Measurements from ENCODE around the gene VMP1.

- no peak for TF ChIP-seq ZBTB33 (IDR thresholded peaks at IDR 0.05)
- TF ChIP-seq CTCF (IDR thresholded peaks at IDR 0.05; ENCODE audit: low read depth, low read length, missing input control): no peak
- TF ChIP-seq, protein P1, sequence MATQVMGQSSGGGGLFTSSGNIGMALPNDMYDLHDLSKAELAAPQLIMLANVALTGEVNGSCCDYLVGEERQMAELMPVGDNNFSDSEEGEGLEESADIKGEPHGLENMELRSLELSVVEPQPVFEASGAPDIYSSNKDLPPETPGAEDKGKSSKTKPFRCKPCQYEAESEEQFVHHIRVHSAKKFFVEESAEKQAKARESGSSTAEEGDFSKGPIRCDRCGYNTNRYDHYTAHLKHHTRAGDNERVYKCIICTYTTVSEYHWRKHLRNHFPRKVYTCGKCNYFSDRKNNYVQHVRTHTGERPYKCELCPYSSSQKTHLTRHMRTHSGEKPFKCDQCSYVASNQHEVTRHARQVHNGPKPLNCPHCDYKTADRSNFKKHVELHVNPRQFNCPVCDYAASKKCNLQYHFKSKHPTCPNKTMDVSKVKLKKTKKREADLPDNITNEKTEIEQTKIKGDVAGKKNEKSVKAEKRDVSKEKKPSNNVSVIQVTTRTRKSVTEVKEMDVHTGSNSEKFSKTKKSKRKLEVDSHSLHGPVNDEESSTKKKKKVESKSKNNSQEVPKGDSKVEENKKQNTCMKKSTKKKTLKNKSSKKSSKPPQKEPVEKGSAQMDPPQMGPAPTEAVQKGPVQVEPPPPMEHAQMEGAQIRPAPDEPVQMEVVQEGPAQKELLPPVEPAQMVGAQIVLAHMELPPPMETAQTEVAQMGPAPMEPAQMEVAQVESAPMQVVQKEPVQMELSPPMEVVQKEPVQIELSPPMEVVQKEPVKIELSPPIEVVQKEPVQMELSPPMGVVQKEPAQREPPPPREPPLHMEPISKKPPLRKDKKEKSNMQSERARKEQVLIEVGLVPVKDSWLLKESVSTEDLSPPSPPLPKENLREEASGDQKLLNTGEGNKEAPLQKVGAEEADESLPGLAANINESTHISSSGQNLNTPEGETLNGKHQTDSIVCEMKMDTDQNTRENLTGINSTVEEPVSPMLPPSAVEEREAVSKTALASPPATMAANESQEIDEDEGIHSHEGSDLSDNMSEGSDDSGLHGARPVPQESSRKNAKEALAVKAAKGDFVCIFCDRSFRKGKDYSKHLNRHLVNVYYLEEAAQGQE (IDR thresholded peaks at IDR 0.05): no peak
- TF ChIP-seq, protein P2, sequence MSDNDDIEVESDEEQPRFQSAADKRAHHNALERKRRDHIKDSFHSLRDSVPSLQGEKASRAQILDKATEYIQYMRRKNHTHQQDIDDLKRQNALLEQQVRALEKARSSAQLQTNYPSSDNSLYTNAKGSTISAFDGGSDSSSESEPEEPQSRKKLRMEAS (IDR thresholded peaks at IDR 0.05): no peak
- no peak for TF ChIP-seq SP1 (IDR thresholded peaks at IDR 0.05)
- TF ChIP-seq TAF1 (conservative IDR thresholded peaks at IDR 0.05): no peak
- no peak for TF ChIP-seq RAD21 (IDR thresholded peaks at IDR 0.05)
- TF ChIP-seq YY1 (IDR thresholded peaks at IDR 0.05): no peak
These were observed 56.9 kb downstream of the VMP1 start for GRCh38 chr17:59764292-59764741.

Measured in liver (tissue), 3 donors.